Parathyroid adenoma (tissue), 2 donors: ENCODE results near the gene SCFD2.

ENCODE experiments used
- H2AFZ ChIP-seq: fragments of 300-600 bp; sonication (generic); one replicate; pipeline ENCODE4 v1.7.0; 2017; ENCODE audit warnings: antibody characterized with exemption, mild to moderate bottlenecking
- H3K27ac ChIP-seq: fragments of 300-600 bp; sonication (generic); one replicate; pipeline ENCODE4 v1.7.0; 2017
- H3K27me3 ChIP-seq: fragments of 300-600 bp; sonication (generic); one replicate; pipeline ENCODE4 v1.7.0; 2017; ENCODE audit warnings: low read length; ENCODE audit not compliant: control insufficient read depth, insufficient read depth
- H3K36me3 ChIP-seq: fragments of 300-600 bp; sonication (generic); one replicate; pipeline ENCODE4 v1.7.0; 2017; ENCODE audit warnings: low read length; ENCODE audit not compliant: control insufficient read depth, insufficient read depth
- H3K4me1 ChIP-seq: fragments of 300-600 bp; sonication (generic); one replicate; pipeline ENCODE4 v1.7.0; 2017; ENCODE audit warnings: control low read depth
- H3K4me2 ChIP-seq: fragments of 300-600 bp; sonication (generic); one replicate; pipeline ENCODE4 v1.7.0; 2017; ENCODE audit warnings: low read length
- H3K4me3 ChIP-seq: fragments of 300-600 bp; sonication (generic); one replicate; pipeline ENCODE4 v1.7.0; 2017; ENCODE audit warnings: low read depth, low read length
- H3K79me2 ChIP-seq: fragments of 300-600 bp; sonication (generic); one replicate; pipeline ENCODE4 v1.7.0; 2017; ENCODE audit warnings: control low read depth
- H3K9ac ChIP-seq: fragments of 300-600 bp; sonication (generic); one replicate; pipeline ENCODE4 v1.7.0; 2017; ENCODE audit warnings: mild to moderate bottlenecking
- H3K9me3 ChIP-seq: fragments of 300-600 bp; sonication (generic); one replicate; pipeline ENCODE4 v1.7.0; 2017; ENCODE audit warnings: low read length; ENCODE audit not compliant: control insufficient read depth
- CTCF ChIP-seq: fragments of 300-600 bp; sonication (generic); IDR thresholded peaks from one replicate; pipeline ENCODE4 v1.7.0; 2017; ENCODE audit warnings: antibody characterized with exemption, mild to moderate bottlenecking
- donor health status: primary hyperparathyroidism.

Gene SCFD2

GRCh38 chr4:52910115-52910514 lies 455.7 kb downstream of the SCFD2 start:
- no peak overlapping the region for H2AFZ ChIP-seq
- H3K4me3 ChIP-seq = no peak overlapping the region
- no peak for TF ChIP-seq CTCF

GRCh38 chr4:52907510-52907909 lies 458.4 kb downstream of the SCFD2 start:
- H3K36me3 ChIP-seq = no peaks in the 10 kb centered on the region
- no peak overlapping the region for H3K4me2 ChIP-seq

More at GRCh38 chr4:52910115-52910514, 455.7 kb downstream of the SCFD2 start:
- Histone ChIP-seq H3K79me2 (no peaks in the 10 kb centered on the region), H3K36me3 (no peaks in the 10 kb centered on the region), H3K9me3 (no peaks in the 10 kb centered on the region), H3K9ac (no peak overlapping the region), H3K27ac (no peak overlapping the region), H3K4me1 (no peaks in the 10 kb centered on the region), H3K4me2 (no peak overlapping the region), H3K27me3 (no peaks in the 10 kb centered on the region)

GRCh38 chr4:52904421-52904820 lies 461.4 kb downstream of the SCFD2 start:
- Histone ChIP-seq H3K9ac (no peak overlapping the region), H3K27ac (no peak overlapping the region), H3K4me2 (no peak overlapping the region), H2AFZ (no peak overlapping the region), H3K79me2 (no peaks in the 10 kb centered on the region), H3K36me3 (no peaks in the 10 kb centered on the region), H3K9me3 (no peaks in the 10 kb centered on the region), H3K27me3 (no peaks in the 10 kb centered on the region), H3K4me3 (no peak overlapping the region), H3K4me1 (no peaks in the 10 kb centered on the region)
- TF ChIP-seq CTCF = no peak

More at GRCh38 chr4:52907510-52907909, 458.4 kb downstream of the SCFD2 start:
- Histone ChIP-seq H3K79me2 (no peaks in the 10 kb centered on the region), H3K27ac (no peak overlapping the region), H3K4me1 (no peaks in the 10 kb centered on the region), H3K4me3 (no peak overlapping the region), H3K9me3 (no peaks in the 10 kb centered on the region), H2AFZ (no peak overlapping the region), H3K27me3 (no peaks in the 10 kb centered on the region), H3K9ac (no peak overlapping the region)
- no peak for TF ChIP-seq CTCF

- no peaks in the 10 kb centered on the region for H3K36me3 ChIP-seq
- no peak for TF ChIP-seq CTCF
- no peak overlapping the region for H3K27ac ChIP-seq
- no peak overlapping the region for H3K4me3 ChIP-seq
- H3K79me2 ChIP-seq = no peaks in the 10 kb centered on the region
- no peak overlapping the region for H3K4me2 ChIP-seq
- H3K9ac ChIP-seq = no peak overlapping the region
- no peak overlapping the region for H2AFZ ChIP-seq
- H3K27me3 ChIP-seq = no peaks in the 10 kb centered on the region
- H3K9me3 ChIP-seq = no peaks in the 10 kb centered on the region
- H3K4me1 ChIP-seq = no peaks in the 10 kb centered on the region
Observed at GRCh38 chr4:52903273-52903672, 462.6 kb downstream of the SCFD2 start.

GRCh38 chr4:52894443-52894842 lies 471.4 kb downstream of the SCFD2 start:
- no peak overlapping the region for H3K27ac ChIP-seq
- no peak overlapping the region for H3K9ac ChIP-seq
- no peaks in the 10 kb centered on the region for H3K27me3 ChIP-seq
- H3K36me3 ChIP-seq = no peaks in the 10 kb centered on the region
- H3K9me3 ChIP-seq = no peaks in the 10 kb centered on the region
- H3K4me1 ChIP-seq = no peaks in the 10 kb centered on the region
- H2AFZ ChIP-seq = no peak overlapping the region
- no peak for TF ChIP-seq CTCF
- no peak overlapping the region for H3K4me3 ChIP-seq
- H3K79me2 ChIP-seq = no peaks in the 10 kb centered on the region
- no peak overlapping the region for H3K4me2 ChIP-seq
